Measurements from ENCODE around the gene MBOAT1. TPM values are rescaled to one million over a fixed set of nuclear protein-coding genes. Genes with fewer than 3 reads are reported as not detected.

MBOAT1 gene
- total RNA-seq, 2 experiments from 2014 or later, result 25.5 to 27.1 TPM

DNA sequence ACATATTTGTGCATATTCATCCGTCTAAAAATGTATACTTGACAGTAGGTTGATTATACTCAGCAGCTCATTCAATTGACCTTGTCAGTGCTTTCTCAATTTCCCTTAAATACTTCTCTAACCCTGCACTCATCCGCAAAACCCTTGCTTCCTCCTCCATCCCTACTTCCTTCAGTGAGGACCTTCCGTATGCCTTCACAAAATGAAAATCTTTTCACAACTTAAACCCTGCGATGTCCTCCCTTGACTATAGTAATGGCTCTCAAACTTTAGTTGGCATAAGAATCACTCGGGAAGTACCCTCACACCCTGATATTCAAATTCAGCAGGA, 5.2 kb downstream of the MBOAT1 start:
- peaks cover 86% of the 10 kb centered on the region for H3K4me1 Mint-ChIP-seq
- ChIA-PET CTCF (interaction anchor here (0.9 to 2.0 kb wide), 3 partner anchors 33 to 198 kb away, joined by 4 to 7 read pairs (median 6); no protein-coding TSS in a partner anchor), POLR2A (interaction anchor here (0.8 to 2.3 kb wide), 5 partner anchors 12 to 196 kb away, joined by 3 to 10 read pairs (median 5); no protein-coding TSS in a partner anchor)
- H3K27me3 Mint-ChIP-seq, result no peaks in the 10 kb centered on the region
- peak overlapping the region; percentile 81 for H3K4me3 Mint-ChIP-seq
- H3K9me3 Mint-ChIP-seq, result no peaks in the 10 kb centered on the region
- no peak for DNase-seq
- H3K36me3 Mint-ChIP-seq (ENCODE audit: low read depth), result peaks cover 18% of the 10 kb centered on the region
- H3K27ac Mint-ChIP-seq, result peak overlapping the region; percentile 92

DNA sequence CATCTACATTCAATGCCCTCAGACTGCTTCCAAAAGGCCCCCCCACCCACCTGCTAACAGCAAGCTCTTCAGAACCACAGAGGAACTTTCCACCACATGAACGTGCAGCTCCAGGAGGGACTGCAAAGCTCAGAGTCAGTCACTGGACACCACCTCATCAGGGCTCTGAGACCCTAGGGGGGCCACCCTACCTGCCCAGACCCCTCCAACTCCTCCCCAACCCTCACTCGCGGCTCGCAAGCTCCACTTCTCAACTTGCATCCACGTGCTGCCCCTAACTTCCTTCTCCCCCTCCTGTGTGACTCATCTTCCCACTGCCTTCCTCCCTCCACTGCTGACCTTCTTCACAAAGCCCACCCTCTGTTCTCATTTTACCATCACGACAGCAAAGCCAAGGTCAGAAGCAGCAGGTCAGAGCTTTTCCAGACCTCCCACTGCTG, 6.5 kb downstream of the MBOAT1 start:
- peak overlapping the region; percentile 92 for H3K27ac Mint-ChIP-seq
- H3K4me3 Mint-ChIP-seq, result peak overlapping the region; percentile 81
- H3K4me1 Mint-ChIP-seq, result peaks cover 87% of the 10 kb centered on the region
- H3K27me3 Mint-ChIP-seq, result no peaks in the 10 kb centered on the region
- no peak for DNase-seq
- no peaks in the 10 kb centered on the region for H3K9me3 Mint-ChIP-seq
- peaks cover 18% of the 10 kb centered on the region for H3K36me3 Mint-ChIP-seq (ENCODE audit: low read depth)
- CTCF ChIA-PET, result no interaction called here
- POLR2A ChIA-PET, result interaction anchor here (2.3 kb wide), 1 partner anchor 31 kb away, joined by 10 read pairs; no protein-coding TSS in a partner anchor

DNA sequence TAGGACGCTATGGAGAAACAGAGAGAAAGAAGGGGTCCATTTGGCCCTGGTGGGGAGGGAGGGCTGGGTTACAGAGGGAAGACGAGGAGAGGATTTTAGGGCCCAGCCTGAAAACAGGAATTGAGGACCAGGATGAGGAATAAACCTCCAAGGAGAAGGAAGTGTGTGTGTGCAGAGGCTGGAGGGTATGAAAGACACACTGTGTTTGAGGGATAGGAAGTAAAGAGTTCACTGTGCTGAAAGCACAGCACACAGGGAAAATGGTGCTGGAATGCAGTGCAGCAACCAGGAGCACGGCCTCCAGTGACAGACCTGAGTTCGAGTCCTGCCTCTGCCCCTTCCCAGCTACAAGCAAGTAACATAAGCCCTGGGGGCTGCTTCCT, 7.8 kb downstream of the MBOAT1 start:
- CTCF ChIA-PET, result no interaction called here
- no peaks in the 10 kb centered on the region for H3K9me3 Mint-ChIP-seq

DNA sequence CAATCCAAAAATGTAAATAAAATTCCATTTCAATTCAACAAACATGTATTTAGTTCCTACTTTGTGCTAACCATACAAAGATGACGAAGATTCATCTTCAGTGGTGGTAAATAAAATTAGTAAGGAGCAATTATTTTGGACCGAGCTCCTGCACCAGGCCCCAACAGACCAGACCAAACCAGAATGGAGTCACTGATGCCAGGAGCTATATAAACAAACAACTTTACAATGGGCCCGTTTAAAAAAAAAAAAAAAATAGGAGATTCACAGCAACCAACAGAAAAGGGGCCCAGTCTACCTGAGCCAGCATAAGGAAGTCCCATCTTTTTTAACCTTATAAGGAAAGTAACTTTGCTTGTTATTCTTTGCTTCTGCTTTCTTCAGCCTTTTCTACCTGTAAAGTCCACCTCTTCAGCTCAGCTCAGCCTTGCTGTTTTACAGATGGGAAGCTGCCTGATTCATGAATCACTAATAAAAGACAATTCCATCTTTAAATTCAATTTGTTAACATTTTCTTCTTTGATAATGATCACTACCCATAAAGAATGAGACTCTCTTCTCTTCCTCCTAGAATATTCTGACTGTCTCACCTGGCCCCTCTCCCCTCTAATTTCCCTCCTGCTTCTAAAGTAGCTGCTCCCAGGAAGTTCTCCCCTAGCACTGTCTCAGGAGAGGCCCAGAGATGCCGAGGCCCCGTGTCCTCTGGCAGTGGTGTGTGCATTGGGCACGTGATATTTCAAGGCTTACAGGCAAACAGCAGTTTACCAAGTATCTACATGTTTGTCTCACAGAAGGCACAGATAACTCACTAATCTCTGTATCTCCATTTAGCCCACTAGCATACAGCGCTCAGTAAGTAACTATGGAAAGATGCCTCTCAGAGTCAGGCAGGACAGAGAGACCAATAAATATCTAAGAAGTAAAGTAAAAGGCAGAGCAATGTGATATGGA, 8.4 kb downstream of the MBOAT1 start:
- H3K27me3 Mint-ChIP-seq, result no peaks in the 10 kb centered on the region
- H3K36me3 Mint-ChIP-seq (ENCODE audit: low read depth), result peaks cover 36% of the 10 kb centered on the region
- H3K27ac Mint-ChIP-seq, result peak overlapping the region; percentile 65
- CTCF ChIA-PET, result interaction anchor here (0.6 to 3.1 kb wide), 4 partner anchors 9 to 324 kb away, joined by 3 to 18 read pairs (median 3); partner anchors contain the start of gene MBOAT1
- POLR2A ChIA-PET, result interaction anchor here (1.2 to 4.4 kb wide), 3 partner anchors 9 to 116 kb away, joined by 3 to 42 read pairs (median 4); partner anchors contain the start of gene MBOAT1
- no peak for DNase-seq
- peaks cover 85% of the 10 kb centered on the region for H3K4me1 Mint-ChIP-seq
- H3K4me3 Mint-ChIP-seq, result no peak overlapping the region
- no peaks in the 10 kb centered on the region for H3K9me3 Mint-ChIP-seq

More for the DNA sequence above, 7.8 kb downstream of the MBOAT1 start:
- POLR2A ChIA-PET, result interaction anchor here (1.2 kb wide), 1 partner anchor 115 kb away, joined by 4 read pairs; no protein-coding TSS in a partner anchor
- no peak overlapping the region for H3K4me3 Mint-ChIP-seq
- peak overlapping the region; percentile 65 for H3K27ac Mint-ChIP-seq
- peaks cover 85% of the 10 kb centered on the region for H3K4me1 Mint-ChIP-seq
- H3K27me3 Mint-ChIP-seq, result no peaks in the 10 kb centered on the region
- peaks cover 29% of the 10 kb centered on the region for H3K36me3 Mint-ChIP-seq (ENCODE audit: low read depth)
- no peak for DNase-seq

DNA sequence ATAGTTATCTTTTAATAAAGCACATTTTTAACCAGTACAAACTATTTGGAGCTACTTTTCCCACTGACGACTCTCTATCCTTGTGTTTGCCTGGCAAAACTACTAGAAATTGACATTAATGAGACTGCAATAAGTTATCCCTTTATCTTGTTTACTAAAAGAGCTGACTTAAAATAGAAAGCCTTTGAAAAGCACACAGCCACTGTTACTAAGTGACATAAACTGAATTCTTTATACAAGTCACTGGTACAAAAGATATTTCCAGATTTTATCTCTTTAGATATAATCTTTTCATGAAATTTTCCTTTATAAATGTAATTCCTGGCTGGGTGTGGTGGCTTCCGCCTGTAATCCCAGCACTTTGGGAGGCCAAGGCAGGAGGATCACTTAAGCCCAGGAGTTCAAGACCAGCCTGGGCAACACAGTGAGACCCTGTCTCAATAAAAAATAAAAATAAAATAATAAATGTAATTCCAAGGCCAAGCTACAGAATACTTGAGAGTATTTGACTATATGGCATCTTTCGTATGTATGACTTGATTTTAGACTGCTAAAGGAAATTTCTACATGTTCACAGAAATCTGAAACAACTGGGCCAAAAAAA, 9.5 kb downstream of the MBOAT1 start:
- H3K36me3 Mint-ChIP-seq (ENCODE audit: low read depth), result peaks cover 43% of the 10 kb centered on the region
- ChIA-PET CTCF (interaction anchor here (0.6 to 3.1 kb wide), 7 partner anchors 10 to 325 kb away, joined by 3 to 18 read pairs (median 3); partner anchors contain the start of gene MBOAT1), POLR2A (interaction anchor here (0.8 to 4.4 kb wide), 6 partner anchors 10 to 199 kb away, joined by 3 to 42 read pairs (median 4); partner anchors contain the start of genes E2F3 and MBOAT1)
- no peak for DNase-seq
- H3K27me3 Mint-ChIP-seq, result no peaks in the 10 kb centered on the region
- no peak overlapping the region for H3K4me3 Mint-ChIP-seq
- peaks cover 82% of the 10 kb centered on the region for H3K4me1 Mint-ChIP-seq
- H3K9me3 Mint-ChIP-seq, result no peaks in the 10 kb centered on the region
- peak overlapping the region; percentile 77 for H3K27ac Mint-ChIP-seq

DNA sequence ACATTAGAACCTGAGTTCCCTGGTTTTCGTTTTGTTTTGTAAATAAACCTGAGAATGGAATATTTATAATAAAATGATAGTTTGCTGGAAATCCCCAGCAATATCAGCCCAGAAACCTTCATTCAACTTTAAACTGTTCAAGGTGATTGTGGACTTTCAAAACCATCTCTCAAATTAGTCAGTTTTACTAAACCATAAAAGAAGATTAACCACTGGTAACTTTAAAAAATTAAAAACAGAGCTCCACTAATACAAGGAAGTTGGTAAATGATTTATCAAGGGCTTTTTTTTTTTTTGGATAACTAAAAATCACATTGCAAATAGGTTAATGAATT, 10.0 kb downstream of the MBOAT1 start:
- H3K27me3 Mint-ChIP-seq, result no peaks in the 10 kb centered on the region
- DNase-seq, result no peak
- peak overlapping the region; percentile 22 for H3K27ac Mint-ChIP-seq
- no peak overlapping the region for H3K4me3 Mint-ChIP-seq
- CTCF ChIA-PET, result interaction anchor here (0.7 to 3.1 kb wide), 4 partner anchors 10 to 325 kb away, joined by 3 to 18 read pairs (median 6); partner anchors contain the start of gene MBOAT1
- H3K36me3 Mint-ChIP-seq (ENCODE audit: low read depth), result peaks cover 46% of the 10 kb centered on the region
- peaks cover 80% of the 10 kb centered on the region for H3K4me1 Mint-ChIP-seq
- POLR2A ChIA-PET, result interaction anchor here (0.8 to 4.4 kb wide), 6 partner anchors 8 to 199 kb away, joined by 3 to 42 read pairs (median 4); partner anchors contain the start of genes E2F3 and MBOAT1
- H3K9me3 Mint-ChIP-seq, result no peaks in the 10 kb centered on the region

DNA sequence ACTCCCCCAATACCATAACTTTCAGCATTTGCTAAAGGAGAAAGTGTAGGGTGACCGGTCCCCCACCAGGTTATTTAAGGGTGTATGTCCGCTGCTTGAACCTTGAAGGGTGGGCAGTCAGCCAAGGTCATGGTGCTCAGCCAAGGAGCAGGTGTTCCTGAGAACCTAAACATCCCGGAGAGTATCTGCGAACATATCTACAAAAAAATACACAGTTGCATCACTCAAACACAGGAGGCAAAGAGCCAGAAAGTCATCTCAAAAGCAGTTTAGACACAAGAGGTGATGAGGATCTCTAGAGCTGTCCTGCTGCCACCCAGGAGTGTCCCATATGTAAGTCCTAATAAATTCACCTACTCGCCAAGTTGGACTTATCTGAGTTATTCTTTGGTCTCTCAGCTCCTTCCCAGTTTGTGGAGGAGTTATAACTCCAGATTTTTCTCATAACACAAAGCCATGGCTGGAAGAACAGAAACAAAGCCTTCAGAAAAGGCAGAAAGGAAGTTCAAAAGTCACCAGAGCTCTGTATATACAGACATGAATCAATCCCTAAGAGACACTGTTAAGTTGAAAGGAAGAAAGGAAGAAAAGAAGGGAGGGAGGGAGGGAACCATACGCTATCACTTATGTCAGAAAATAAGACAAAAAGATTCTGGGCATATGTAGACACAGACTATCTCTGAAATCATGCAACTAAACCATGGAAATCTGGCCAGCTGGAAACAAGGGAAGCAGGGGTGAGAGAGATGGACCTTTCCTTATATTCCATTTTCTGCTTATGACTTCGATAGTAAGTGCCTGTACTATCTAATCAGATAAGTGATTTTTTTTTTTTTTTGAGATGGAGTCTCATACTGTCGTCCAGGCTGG, 11.3 kb downstream of the MBOAT1 start:
- Mint-ChIP-seq H3K27me3 (no peaks in the 10 kb centered on the region), H3K4me1 (peaks cover 67% of the 10 kb centered on the region), H3K4me3 (no peak overlapping the region), H3K9me3 (no peaks in the 10 kb centered on the region), H3K36me3 (ENCODE audit: low read depth) (peaks cover 44% of the 10 kb centered on the region), H3K27ac (peak overlapping the region; percentile 60)
- ChIA-PET POLR2A (interaction anchor here (1.1 to 4.4 kb wide), 5 partner anchors 9 to 333 kb away, joined by 3 to 42 read pairs (median 6); partner anchors contain the start of genes CDKAL1 and MBOAT1), CTCF (interaction anchor here (0.7 to 3.1 kb wide), 4 partner anchors 7 to 110 kb away, joined by 3 to 18 read pairs (median 6); partner anchors contain the start of gene MBOAT1)
- no peak for DNase-seq

DNA sequence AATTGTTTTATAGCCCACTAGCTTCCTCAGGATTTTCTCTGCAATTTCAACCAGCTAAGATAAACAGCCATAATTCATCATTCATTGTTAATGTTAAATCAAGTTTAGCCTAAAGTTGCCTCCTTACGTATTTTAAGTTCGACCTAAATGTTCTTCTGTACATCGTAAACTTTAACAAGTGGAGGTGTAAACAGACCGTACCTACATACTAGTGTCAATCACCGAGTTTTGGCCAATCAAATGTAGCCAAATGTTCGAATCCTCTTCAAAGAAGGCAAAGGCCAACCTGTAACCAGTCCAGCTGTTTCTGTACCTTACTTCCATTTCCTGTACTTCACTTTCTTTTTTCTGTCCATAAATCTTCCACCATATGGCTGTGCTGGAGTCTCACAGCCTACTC, 13.5 kb downstream of the MBOAT1 start:
- CTCF ChIA-PET, result interaction anchor here (1.4 kb wide), 1 partner anchor 72 kb away, joined by 3 read pairs; no protein-coding TSS in a partner anchor
- no peak overlapping the region for H3K4me3 Mint-ChIP-seq
- H3K36me3 Mint-ChIP-seq (ENCODE audit: low read depth), result peaks cover 39% of the 10 kb centered on the region
- no peak for DNase-seq
- no peak overlapping the region for H3K27ac Mint-ChIP-seq
- POLR2A ChIA-PET, result interaction anchor here (1.2 to 3.1 kb wide), 3 partner anchors 11 to 206 kb away, joined by 3 to 10 read pairs (median 4); partner anchors contain the start of gene MBOAT1
- no peaks in the 10 kb centered on the region for H3K9me3 Mint-ChIP-seq
- H3K27me3 Mint-ChIP-seq, result no peaks in the 10 kb centered on the region
- peaks cover 45% of the 10 kb centered on the region for H3K4me1 Mint-ChIP-seq

DNA sequence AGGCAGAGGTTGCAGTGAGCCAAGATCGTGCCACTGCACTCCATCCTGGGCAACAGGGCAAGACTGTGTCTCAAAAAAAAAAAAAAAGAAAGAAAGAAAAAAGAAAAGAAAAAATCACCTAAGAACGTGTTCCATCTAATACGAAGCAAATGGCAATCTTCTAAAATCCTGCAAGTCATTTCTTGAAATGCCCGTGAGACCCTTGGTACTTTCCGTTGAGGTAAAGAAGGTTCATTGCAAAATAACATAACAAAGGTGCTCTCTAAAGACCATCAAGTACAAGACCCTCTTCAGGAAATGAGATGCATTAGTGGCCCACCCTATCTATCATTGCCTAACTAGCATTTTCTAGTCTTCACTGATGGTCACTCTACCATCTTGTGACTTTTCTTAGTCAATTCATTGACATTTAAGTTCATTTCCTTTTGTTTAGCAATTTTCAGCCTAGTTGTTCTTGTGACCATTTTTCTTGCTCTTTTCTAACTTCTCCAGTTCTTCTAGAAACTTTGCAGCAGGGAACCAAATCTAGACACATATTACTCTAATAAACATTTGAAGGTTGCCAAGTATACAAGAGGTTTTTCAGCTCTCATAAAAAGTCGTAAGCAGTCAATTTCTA, 14.0 kb downstream of the MBOAT1 start:
- Mint-ChIP-seq H3K27me3 (no peaks in the 10 kb centered on the region), H3K36me3 (ENCODE audit: low read depth) (peaks cover 40% of the 10 kb centered on the region), H3K4me3 (no peak overlapping the region), H3K9me3 (no peaks in the 10 kb centered on the region), H3K4me1 (peaks cover 40% of the 10 kb centered on the region), H3K27ac (no peak overlapping the region)
- ChIA-PET CTCF (interaction anchor here (1.4 kb wide), 1 partner anchor 72 kb away, joined by 3 read pairs; no protein-coding TSS in a partner anchor), POLR2A (interaction anchor here (1.2 to 3.1 kb wide), 3 partner anchors 12 to 206 kb away, joined by 3 to 10 read pairs (median 4); partner anchors contain the start of gene MBOAT1)
- no peak for DNase-seq

DNA sequence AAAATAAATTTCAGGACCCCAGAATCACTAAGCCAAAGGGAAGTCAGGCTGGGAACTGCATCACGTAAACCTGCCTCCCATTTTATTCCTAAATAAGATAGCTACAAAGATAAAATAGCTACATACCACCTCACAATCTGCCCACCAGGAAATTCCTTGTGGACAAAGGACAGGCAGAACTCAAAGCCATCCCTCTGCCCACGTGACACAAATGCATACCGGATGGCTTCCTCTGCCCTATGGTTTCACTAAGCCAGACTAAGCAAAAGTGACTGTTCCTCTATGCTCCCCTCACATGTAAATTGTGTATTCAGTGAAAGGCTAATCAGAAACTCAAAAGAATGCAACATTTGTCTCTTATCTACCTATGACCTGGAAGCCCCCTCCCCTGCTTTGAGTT, 15.0 kb downstream of the MBOAT1 start:
- no peak overlapping the region for H3K27ac Mint-ChIP-seq
- DNase-seq, result no peak

DNA sequence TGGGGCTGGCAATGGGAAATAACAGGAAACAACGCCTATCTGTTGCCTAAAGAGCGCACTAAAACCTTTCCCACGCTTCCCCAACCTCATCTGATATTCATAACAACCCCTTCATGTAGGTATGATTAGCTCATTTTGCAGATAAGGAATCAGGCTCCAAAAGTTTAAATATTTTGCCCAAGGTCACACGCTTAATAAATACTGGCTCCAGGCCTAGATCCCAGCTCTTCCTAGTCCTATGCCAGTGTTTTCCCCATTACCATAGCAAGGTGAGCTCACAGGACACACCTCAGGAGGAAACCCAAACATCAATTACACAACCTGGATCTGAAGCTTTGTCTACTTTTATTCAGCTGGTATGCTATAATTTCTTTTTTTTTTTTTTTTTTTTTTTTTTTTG, 19.6 kb downstream of the MBOAT1 start:
- ChIA-PET CTCF (interaction anchor here (0.8 kb wide), 1 partner anchor 65 kb away, joined by 3 read pairs; no protein-coding TSS in a partner anchor), POLR2A (interaction anchor here (1.2 kb wide), 1 partner anchor 18 kb away, joined by 4 read pairs; no protein-coding TSS in a partner anchor)
- H3K36me3 Mint-ChIP-seq (ENCODE audit: low read depth), result peaks cover 42% of the 10 kb centered on the region
- no peaks in the 10 kb centered on the region for H3K27me3 Mint-ChIP-seq
- peaks cover 11% of the 10 kb centered on the region for H3K4me1 Mint-ChIP-seq
- H3K27ac Mint-ChIP-seq, result no peak overlapping the region
- H3K4me3 Mint-ChIP-seq, result no peak overlapping the region
- peaks cover 11% of the 10 kb centered on the region for H3K9me3 Mint-ChIP-seq
- no peak for DNase-seq

More for the DNA sequence above, 15.0 kb downstream of the MBOAT1 start:
- no peaks in the 10 kb centered on the region for H3K9me3 Mint-ChIP-seq
- no peaks in the 10 kb centered on the region for H3K27me3 Mint-ChIP-seq
- peaks cover 38% of the 10 kb centered on the region for H3K4me1 Mint-ChIP-seq
- POLR2A ChIA-PET, result interaction anchor here (1.9 to 3.1 kb wide), 2 partner anchors 13 to 16 kb away, joined by 4 to 10 read pairs; partner anchors contain the start of gene MBOAT1
- CTCF ChIA-PET, result no interaction called here
- peaks cover 46% of the 10 kb centered on the region for H3K36me3 Mint-ChIP-seq (ENCODE audit: low read depth)
- H3K4me3 Mint-ChIP-seq, result no peak overlapping the region
